PC-9 (cell line): ENCODE results near the gene FOXS1.

Experiments used
- EZH2 ChIP-seq: fragments of 200-600 bp; sonication (generic); IDR thresholded peaks from 2 replicates; pipeline ENCODE4 v1.8.0; 2017; ENCODE audit warnings: antibody characterized with exemption, low read depth
- TF ChIP-seq, protein P1 (sequence below): fragments of 200-600 bp; sonication (generic); conservative IDR thresholded peaks from 2 replicates; pipeline ENCODE4 v1.6.1; 2017; ENCODE audit warnings: mixed run types, antibody characterized with exemption, mild to moderate bottlenecking, moderate library complexity

DNA sequence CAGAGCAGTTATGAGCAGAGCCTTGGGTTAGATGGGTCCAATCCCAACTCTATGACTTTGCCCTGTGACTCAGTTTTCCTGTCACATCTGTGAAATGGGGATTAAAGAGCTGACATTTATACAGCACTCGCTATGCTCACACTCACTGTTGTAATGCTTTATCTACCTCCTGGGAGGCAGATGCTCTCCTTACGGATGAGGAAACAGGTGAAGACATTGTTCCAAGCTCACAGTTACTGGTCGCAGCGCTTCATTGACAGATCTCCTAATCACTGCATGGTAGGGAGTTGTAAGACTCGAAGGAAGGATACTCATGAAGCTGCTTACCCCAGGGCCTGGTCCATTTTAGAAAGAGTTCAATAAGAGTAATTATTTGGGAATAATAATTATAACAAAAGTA, 29.2 kb downstream of the FOXS1 start:
- TF ChIP-seq EZH2 = no peak
- TF ChIP-seq, protein P1, sequence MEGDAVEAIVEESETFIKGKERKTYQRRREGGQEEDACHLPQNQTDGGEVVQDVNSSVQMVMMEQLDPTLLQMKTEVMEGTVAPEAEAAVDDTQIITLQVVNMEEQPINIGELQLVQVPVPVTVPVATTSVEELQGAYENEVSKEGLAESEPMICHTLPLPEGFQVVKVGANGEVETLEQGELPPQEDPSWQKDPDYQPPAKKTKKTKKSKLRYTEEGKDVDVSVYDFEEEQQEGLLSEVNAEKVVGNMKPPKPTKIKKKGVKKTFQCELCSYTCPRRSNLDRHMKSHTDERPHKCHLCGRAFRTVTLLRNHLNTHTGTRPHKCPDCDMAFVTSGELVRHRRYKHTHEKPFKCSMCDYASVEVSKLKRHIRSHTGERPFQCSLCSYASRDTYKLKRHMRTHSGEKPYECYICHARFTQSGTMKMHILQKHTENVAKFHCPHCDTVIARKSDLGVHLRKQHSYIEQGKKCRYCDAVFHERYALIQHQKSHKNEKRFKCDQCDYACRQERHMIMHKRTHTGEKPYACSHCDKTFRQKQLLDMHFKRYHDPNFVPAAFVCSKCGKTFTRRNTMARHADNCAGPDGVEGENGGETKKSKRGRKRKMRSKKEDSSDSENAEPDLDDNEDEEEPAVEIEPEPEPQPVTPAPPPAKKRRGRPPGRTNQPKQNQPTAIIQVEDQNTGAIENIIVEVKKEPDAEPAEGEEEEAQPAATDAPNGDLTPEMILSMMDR = no peak
